ENCODE data around the gene CAMKMT. TPM values are rescaled to one million over a fixed set of nuclear protein-coding genes. Genes with fewer than 3 reads are reported as not detected.

The CAMKMT gene
- total RNA-seq, 4 donors from 2014 or later = 6.0 to 15.3 (median 10.7) TPM

DNA sequence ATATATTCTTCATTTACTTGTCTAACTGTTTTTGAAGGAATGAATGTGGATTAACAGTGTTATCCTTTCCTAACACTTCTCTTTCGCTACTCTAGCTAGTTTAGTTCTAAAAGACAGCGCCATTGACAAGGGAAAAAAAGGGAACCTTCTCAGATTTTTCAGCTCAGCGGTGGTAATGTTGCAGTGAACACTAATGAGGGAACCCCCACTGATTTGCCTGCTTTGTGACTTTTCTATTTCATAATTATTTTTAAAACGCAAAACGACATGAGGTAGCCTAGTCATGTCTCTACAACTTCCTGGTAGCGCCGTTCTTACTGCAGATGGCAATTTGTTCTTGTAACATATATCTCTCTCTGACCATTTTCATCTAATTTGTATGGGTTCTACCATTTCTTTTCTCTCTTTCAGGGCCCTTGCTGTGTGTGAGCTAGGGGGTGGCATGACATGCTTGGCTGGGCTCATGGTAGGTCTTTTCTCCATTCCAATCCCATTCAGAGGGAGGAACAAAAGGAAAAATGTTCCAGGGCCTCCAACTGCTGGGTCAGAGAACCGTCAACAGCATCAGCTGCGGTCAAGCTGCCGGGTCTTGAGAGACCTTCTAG is 344.2 kb downstream of the CAMKMT start:
- H3K4me3 ChIP-seq = no peak overlapping the region
- no peaks in the 10 kb centered on the region for H3K9me3 ChIP-seq
- H3K4me1 ChIP-seq = no peaks in the 10 kb centered on the region
- TF ChIP-seq POLR2AphosphoS5 (IDR thresholded peaks at IDR 0.05) (no peak), POLR2A (IDR thresholded peaks at IDR 0.05) (no peak), EP300 (IDR thresholded peaks at IDR 0.05) (no peak)
- TF ChIP-seq, protein P1, sequence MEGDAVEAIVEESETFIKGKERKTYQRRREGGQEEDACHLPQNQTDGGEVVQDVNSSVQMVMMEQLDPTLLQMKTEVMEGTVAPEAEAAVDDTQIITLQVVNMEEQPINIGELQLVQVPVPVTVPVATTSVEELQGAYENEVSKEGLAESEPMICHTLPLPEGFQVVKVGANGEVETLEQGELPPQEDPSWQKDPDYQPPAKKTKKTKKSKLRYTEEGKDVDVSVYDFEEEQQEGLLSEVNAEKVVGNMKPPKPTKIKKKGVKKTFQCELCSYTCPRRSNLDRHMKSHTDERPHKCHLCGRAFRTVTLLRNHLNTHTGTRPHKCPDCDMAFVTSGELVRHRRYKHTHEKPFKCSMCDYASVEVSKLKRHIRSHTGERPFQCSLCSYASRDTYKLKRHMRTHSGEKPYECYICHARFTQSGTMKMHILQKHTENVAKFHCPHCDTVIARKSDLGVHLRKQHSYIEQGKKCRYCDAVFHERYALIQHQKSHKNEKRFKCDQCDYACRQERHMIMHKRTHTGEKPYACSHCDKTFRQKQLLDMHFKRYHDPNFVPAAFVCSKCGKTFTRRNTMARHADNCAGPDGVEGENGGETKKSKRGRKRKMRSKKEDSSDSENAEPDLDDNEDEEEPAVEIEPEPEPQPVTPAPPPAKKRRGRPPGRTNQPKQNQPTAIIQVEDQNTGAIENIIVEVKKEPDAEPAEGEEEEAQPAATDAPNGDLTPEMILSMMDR (IDR thresholded peaks at IDR 0.05) = no peak
- WGBS = 92% methylated on average over 10 of the region's 10 CpGs
- no peak for DNase-seq (ENCODE audit: low spot score in 2 of 2)
- no peaks in the 10 kb centered on the region for H3K36me3 ChIP-seq
- H3K27ac ChIP-seq = no peak overlapping the region
- H3K27me3 ChIP-seq = no peaks in the 10 kb centered on the region

DNA sequence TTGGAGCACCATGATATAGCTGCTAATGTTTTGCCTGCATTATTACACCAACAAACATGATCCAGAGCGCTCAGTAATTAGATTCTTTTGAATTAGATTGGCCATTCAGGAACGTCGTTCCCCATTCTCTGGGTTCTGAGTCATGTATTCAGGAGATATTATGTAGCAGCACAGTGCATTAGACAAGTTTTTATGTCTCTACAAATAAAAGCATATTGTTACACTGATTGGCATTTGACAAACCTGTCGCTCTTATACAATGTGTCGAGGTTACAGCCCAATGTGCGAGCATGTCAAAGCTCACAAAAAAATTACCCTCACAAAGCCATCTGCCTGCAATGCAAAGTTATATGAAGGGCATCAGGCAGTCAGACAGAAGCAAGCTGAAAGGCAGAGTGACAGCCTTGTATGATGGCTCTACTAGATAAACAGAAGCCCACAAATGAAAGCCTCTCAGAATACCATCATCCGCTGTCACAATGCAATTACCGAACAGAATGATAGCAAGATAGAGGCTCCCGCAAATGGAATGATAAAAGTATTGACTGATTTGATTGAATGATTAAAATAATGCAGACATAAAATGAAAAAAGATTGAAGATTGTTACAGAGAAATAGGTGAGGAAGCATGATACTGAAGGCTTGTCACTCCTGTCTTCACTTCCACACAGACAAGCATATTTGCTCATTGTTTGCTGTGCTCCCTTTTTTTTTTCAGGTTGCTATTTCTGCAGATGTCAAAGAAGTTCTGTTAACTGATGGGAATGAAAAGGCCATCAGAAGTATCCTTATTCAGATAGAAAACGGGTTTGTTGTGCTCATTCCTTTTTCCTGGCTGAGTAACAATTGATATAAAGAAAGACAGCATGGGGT is 345.2 kb downstream of the CAMKMT start:
- 93% methylated on average over 10 of the region's 10 CpGs for WGBS

DNA sequence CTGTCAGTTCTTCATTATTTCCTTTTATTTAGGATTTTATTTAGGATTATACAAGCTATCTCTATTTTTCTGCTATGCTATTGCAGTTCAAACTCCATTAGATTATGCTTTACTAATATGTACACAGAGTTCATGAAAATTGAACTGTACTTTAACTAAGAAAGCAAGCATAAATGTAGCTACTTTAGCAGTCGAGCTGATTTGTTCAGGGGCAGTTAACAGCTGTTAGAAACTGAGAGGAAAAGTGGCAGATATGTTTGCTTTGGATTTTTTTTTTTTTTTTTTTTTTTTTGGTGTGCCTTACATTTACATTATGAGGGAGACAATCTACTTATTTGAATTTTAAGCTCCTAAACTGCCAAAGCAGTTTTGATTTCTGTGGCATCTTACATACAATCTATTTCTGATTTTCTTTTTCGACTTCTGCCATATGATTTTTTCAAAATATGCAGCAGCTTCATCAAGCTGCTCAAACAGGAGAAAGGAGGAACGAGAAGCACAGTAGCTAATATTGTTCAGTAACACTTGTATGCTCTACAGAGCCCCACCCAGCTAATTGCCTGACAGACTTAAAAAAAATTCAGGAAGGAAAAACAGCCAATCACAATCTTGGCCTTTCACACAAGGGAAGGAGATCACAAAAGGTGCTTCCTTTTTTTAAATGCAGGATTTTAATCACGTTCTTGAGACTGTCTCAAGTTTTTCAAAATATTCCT is 346.4 kb downstream of the CAMKMT start:
- no peak overlapping the region for H3K27ac ChIP-seq
- no peak for DNase-seq (ENCODE audit: low spot score in 2 of 2)
- H3K36me3 ChIP-seq = no peaks in the 10 kb centered on the region
- WGBS = 40% methylated on average over 4 of the region's 4 CpGs
- TF ChIP-seq, protein P1 (IDR thresholded peaks at IDR 0.05) = no peak
- TF ChIP-seq EP300 (IDR thresholded peaks at IDR 0.05) = no peak
- no peak for TF ChIP-seq POLR2AphosphoS5 (IDR thresholded peaks at IDR 0.05)
- TF ChIP-seq POLR2A (IDR thresholded peaks at IDR 0.05) = no peak
- no peak overlapping the region for H3K4me3 ChIP-seq
- peaks cover 2% of the 10 kb centered on the region for H3K4me1 ChIP-seq
- no peaks in the 10 kb centered on the region for H3K9me3 ChIP-seq
- no peaks in the 10 kb centered on the region for H3K27me3 ChIP-seq

More for the DNA sequence above, 345.2 kb downstream of the CAMKMT start:
- no peak overlapping the region for H3K27ac ChIP-seq
- no peak for DNase-seq (ENCODE audit: low spot score in 2 of 2)
- no peaks in the 10 kb centered on the region for H3K27me3 ChIP-seq
- no peak overlapping the region for H3K4me3 ChIP-seq
- no peaks in the 10 kb centered on the region for H3K4me1 ChIP-seq
- H3K36me3 ChIP-seq = no peaks in the 10 kb centered on the region
- no peaks in the 10 kb centered on the region for H3K9me3 ChIP-seq
- TF ChIP-seq EP300 (IDR thresholded peaks at IDR 0.05) (no peak), POLR2AphosphoS5 (IDR thresholded peaks at IDR 0.05) (no peak), POLR2A (IDR thresholded peaks at IDR 0.05) (no peak)
- TF ChIP-seq, protein P1 (IDR thresholded peaks at IDR 0.05) = no peak

DNA sequence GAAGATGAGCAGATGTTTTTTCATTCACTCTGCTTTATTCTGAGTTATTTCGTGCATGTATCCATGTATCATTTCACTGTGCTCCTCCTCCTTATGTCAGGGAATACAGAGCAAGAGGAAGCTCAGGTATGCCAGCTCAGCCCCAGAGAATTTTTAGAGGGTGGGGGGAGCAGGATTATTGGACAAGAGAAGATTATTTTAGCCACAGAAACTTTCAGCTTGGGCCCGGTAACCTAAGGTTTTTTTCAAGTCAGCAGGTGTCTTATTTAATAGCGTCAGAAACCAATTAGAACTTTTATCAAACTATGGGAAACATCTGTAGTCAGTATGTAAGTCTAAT is 346.9 kb downstream of the CAMKMT start:
- no peak for TF ChIP-seq EP300 (IDR thresholded peaks at IDR 0.05)
- no peak for TF ChIP-seq POLR2AphosphoS5 (IDR thresholded peaks at IDR 0.05)
- no peak for TF ChIP-seq POLR2A (IDR thresholded peaks at IDR 0.05)
- TF ChIP-seq, protein P1 (IDR thresholded peaks at IDR 0.05) = no peak

DNA sequence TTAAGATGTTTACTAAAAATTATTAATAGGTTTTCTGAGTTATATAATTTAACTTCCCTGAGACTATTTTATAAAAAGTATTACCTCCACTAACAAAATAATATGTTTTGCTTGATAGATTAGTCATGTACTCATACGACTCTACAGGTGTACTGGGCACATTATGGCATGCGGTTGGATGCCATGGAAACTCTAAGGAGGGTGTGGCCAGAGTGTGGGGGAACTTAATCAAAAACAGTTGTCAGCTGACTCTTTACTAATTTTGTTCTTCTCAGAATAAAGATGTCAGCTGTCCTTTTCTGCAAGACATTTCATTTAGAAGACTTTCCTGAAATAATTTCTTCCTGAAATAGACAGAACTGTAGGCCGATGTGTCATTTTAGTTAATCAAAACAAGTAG is 351.4 kb downstream of the CAMKMT start:
- H3K4me1 ChIP-seq = peaks cover 4% of the 10 kb centered on the region
- no peak overlapping the region for H3K4me3 ChIP-seq
- TF ChIP-seq EP300 (IDR thresholded peaks at IDR 0.05) (no peak), POLR2AphosphoS5 (IDR thresholded peaks at IDR 0.05) (no peak), POLR2A (IDR thresholded peaks at IDR 0.05) (no peak)
- TF ChIP-seq, protein P1 (IDR thresholded peaks at IDR 0.05) = no peak
- DNase-seq (ENCODE audit: low spot score in 2 of 2) = no peak
- no peaks in the 10 kb centered on the region for H3K27me3 ChIP-seq
- H3K27ac ChIP-seq = no peak overlapping the region
- H3K36me3 ChIP-seq = no peaks in the 10 kb centered on the region
- 60% methylated on average over 3 of the region's 3 CpGs for whole genome bisulfite sequencing
- H3K9me3 ChIP-seq = no peaks in the 10 kb centered on the region

More for the DNA sequence above, 346.9 kb downstream of the CAMKMT start:
- Histone ChIP-seq H3K9me3 (no peaks in the 10 kb centered on the region), H3K27me3 (no peaks in the 10 kb centered on the region), H3K36me3 (no peaks in the 10 kb centered on the region), H3K4me1 (peaks cover 4% of the 10 kb centered on the region), H3K27ac (no peak overlapping the region), H3K4me3 (no peak overlapping the region)
- 76% methylated on average over 3 of the region's 3 CpGs for WGBS
- DNase-seq (ENCODE audit: low spot score in 2 of 2) = no peak
